IMR-90 (cell line): ENCODE measurements around the gene CACNB3. TPM values are rescaled to one million over a fixed set of nuclear protein-coding genes. Genes with fewer than 3 reads are reported as not detected.
A peak's percentile ranks its signal among the peaks of the same experiment; 100 is the strongest.

Experiments
- ATAC-seq: fragments of 200-7000 bp; cut with Tn5 transposase; 2 replicates; pipeline ENCODE4 v1.9.1; 2020; ENCODE audit warnings: low read depth, mild to moderate bottlenecking, moderate library complexity
- BruUV-seq: library from RNA; stranded (reverse); fragments of 400-500 nt; replicated peaks from 2 replicates; lab custom pipeline; 2021; lab: Mats Ljungman, UMichigan
- CTCF ChIA-PET: fragments of 300-600 bp; formaldehyde crosslinking; extraction: SDS; loops from one replicate; lab custom pipeline; 2021; ENCODE audit warnings: antibody characterized with exemption; lab: Yijun Ruan, JAX
- POLR2A ChIA-PET: fragments of 300-600 bp; sonication (Branson Sonifier 250); formaldehyde crosslinking; loops from one replicate; lab custom pipeline; 2022; ENCODE audit warnings: antibody characterized with exemption; ENCODE audit not compliant: unreplicated experiment; lab: Charles Lee
- DNase-seq: peaks from one replicate; pipeline ENCODE4 v3.0.0; 2013
- H2AFZ ChIP-seq: replicated peaks from 2 replicates; pipeline ENCODE3; 2013; ENCODE audit warnings: low read length, mild to moderate bottlenecking; ENCODE audit not compliant: poor library complexity
- H2AK5ac ChIP-seq: 2 replicates; pipeline ENCODE4 v1.6.1; 2013; ENCODE audit warnings: low read depth, low read length, inconsistent platforms
- H2AK9ac ChIP-seq: replicated peaks from 2 replicates; pipeline ENCODE3; 2013; ENCODE audit warnings: mild to moderate bottlenecking, low read depth, low read length, moderate library complexity; ENCODE audit not compliant: poor library complexity
- H2BK120ac ChIP-seq: 2 replicates; pipeline ENCODE4 v1.6.1; 2013; ENCODE audit warnings: low read depth, low read length, inconsistent platforms
- H2BK15ac ChIP-seq: 3 replicates; pipeline ENCODE4 v1.6.1; 2013; ENCODE audit warnings: low read depth, low read length, inconsistent platforms
- H2BK20ac ChIP-seq: 2 replicates; pipeline ENCODE4 v1.6.1; 2013; ENCODE audit warnings: low read depth, mild to moderate bottlenecking, inconsistent platforms, low read length, moderate library complexity
- H2BK5ac ChIP-seq: 2 replicates; pipeline ENCODE4 v1.6.1; 2013; ENCODE audit warnings: mild to moderate bottlenecking, low read depth, low read length, inconsistent platforms; ENCODE audit not compliant: poor library complexity, severe bottlenecking
- H3K14ac ChIP-seq: replicated peaks from 2 replicates; pipeline ENCODE4 v1.6.1; 2013; ENCODE audit warnings: low read depth, low read length, inconsistent platforms
- H3K18ac ChIP-seq: 2 replicates; pipeline ENCODE4 v1.6.1; 2013; ENCODE audit warnings: low read depth, low read length, control low read depth
- H3K23ac ChIP-seq: 2 replicates; pipeline ENCODE4 v1.6.1; 2013; ENCODE audit warnings: low read depth, low read length, inconsistent platforms
- H3K27ac ChIP-seq: 2 replicates; pipeline ENCODE4 v1.5.1; 2013; ENCODE audit warnings: mild to moderate bottlenecking, control low read depth, low read length; ENCODE audit not compliant: insufficient read depth
- H3K27me3 ChIP-seq: 2 replicates; pipeline ENCODE4 v1.6.1; 2013; ENCODE audit warnings: low read length; ENCODE audit not compliant: control insufficient read depth, insufficient read depth
- H3K36me3 ChIP-seq: 2 replicates; pipeline ENCODE4 v1.6.1; 2013; ENCODE audit warnings: low read length, mixed read lengths; ENCODE audit not compliant: control insufficient read depth, insufficient read depth
- H3K4ac ChIP-seq: 2 replicates; pipeline ENCODE4 v1.6.1; 2013; ENCODE audit warnings: low read depth, low read length, inconsistent platforms
- H3K4me1 ChIP-seq: 2 replicates; pipeline ENCODE4 v1.6.1; 2013; ENCODE audit warnings: low read length, mixed read lengths; ENCODE audit not compliant: control insufficient read depth, insufficient read depth
- H3K4me2 ChIP-seq: 2 replicates; pipeline ENCODE4 v1.6.1; 2013; ENCODE audit warnings: low read depth, mild to moderate bottlenecking, control low read depth, low read length, moderate library complexity
- H3K4me3 ChIP-seq: 2 replicates; pipeline ENCODE4 v1.5.1; 2013; ENCODE audit warnings: low read depth, mild to moderate bottlenecking, control low read depth, low read length, moderate library complexity; ENCODE audit not compliant: insufficient read depth
- H3K56ac ChIP-seq: 2 replicates; pipeline ENCODE4 v1.6.1; 2013; ENCODE audit warnings: low read length, inconsistent platforms; ENCODE audit not compliant: insufficient read depth; ENCODE audit errors: extremely low read depth
- H3K79me1 ChIP-seq, 2 experiments: 2 replicates each; pipeline ENCODE4 v1.6.1; 2013; ENCODE audit warnings: low read length in 2 of 2, inconsistent platforms in 1 of 2, low read depth in 1 of 2
- H3K9ac ChIP-seq: 2 replicates; pipeline ENCODE4 v1.6.1; 2013; ENCODE audit warnings: low read depth, low read length, control low read depth
- H3K9me1 ChIP-seq: 2 replicates; pipeline ENCODE4 v1.6.1; 2013; ENCODE audit warnings: low read length, inconsistent platforms; ENCODE audit not compliant: insufficient read depth
- H3K9me3 ChIP-seq: 2 replicates; pipeline ENCODE4 v1.6.1; 2013; ENCODE audit warnings: low read length; ENCODE audit not compliant: control insufficient read depth, insufficient read depth
- H4K20me1 ChIP-seq: 2 replicates; pipeline ENCODE4 v1.6.1; 2013; ENCODE audit warnings: low read length, inconsistent platforms; ENCODE audit not compliant: insufficient read depth
- H4K5ac ChIP-seq: 2 replicates; pipeline ENCODE4 v1.6.1; 2013; ENCODE audit warnings: mild to moderate bottlenecking, low read depth, low read length, control low read depth
- H4K8ac ChIP-seq, 2 experiments: 2 replicates each; pipeline ENCODE4 v1.6.1; 2013; ENCODE audit warnings: low read depth in 2 of 2, low read length in 2 of 2, control low read depth in 1 of 2, inconsistent platforms in 1 of 2
- H4K91ac ChIP-seq: 2 replicates; pipeline ENCODE4 v1.6.1; 2013; ENCODE audit warnings: low read depth, low read length, inconsistent platforms; ENCODE audit not compliant: insufficient read depth
- CHD1 ChIP-seq: IDR thresholded peaks from 2 replicates; pipeline ENCODE4 v1.6.1; 2012; ENCODE audit warnings: low read depth, low read length, improper control_type of control experiment
- ELK1 ChIP-seq: fragments of 150-350 bp; IDR thresholded peaks from 2 replicates; pipeline ENCODE4 v1.6.1; 2016; ENCODE audit warnings: low read depth, mild to moderate bottlenecking, low read length, moderate library complexity, borderline replicate concordance
- MXI1 ChIP-seq: IDR thresholded peaks from 2 replicates; pipeline ENCODE4 v1.6.1; 2012; ENCODE audit warnings: low read depth, mild to moderate bottlenecking, low read length, moderate library complexity, borderline replicate concordance
- NFE2L2 ChIP-seq: fragments of 150-350 bp; IDR thresholded peaks from 2 replicates; pipeline ENCODE4 v1.6.1; 2016; ENCODE audit warnings: low read depth, mild to moderate bottlenecking, low read length
- RCOR1 ChIP-seq: IDR thresholded peaks from 2 replicates; pipeline ENCODE4 v1.6.1; 2012; ENCODE audit warnings: mild to moderate bottlenecking, low read length, improper control_type of control experiment; ENCODE audit not compliant: insufficient replicate concordance
- RFX5 ChIP-seq: IDR thresholded peaks from 2 replicates; pipeline ENCODE4 v1.8.0; 2012; ENCODE audit warnings: low read depth, mild to moderate bottlenecking, low read length, moderate library complexity
- SMC3 ChIP-seq: fragments of 150-350 bp; IDR thresholded peaks from 2 replicates; pipeline ENCODE4 v1.6.1; 2016; ENCODE audit warnings: low read depth, mild to moderate bottlenecking, antibody characterized with exemption, low read length, moderate library complexity
- WGBS, 2 experiments: methylation state at CpG; one replicate each; pipeline versions ENCODE4 v1.1.5 to v1.1.7; 2013; ENCODE audit warnings: missing lambda C conversion rate in 2 of 2; ENCODE audit not compliant: insufficient read length in 1 of 2; ENCODE audit errors: extremely low coverage in 2 of 2; 5-methylcytosine and 5-hydroxymethylcytosine counted together
- dilution Hi-C: fragments of 300-500 bp; cut with HindIII; formaldehyde crosslinking; loops from one replicate; pipeline ENCODE4 v1.14.3; 2018; ENCODE audit warnings: low sequenced_read_pairs; ENCODE audit not compliant: unreplicated experiment
- in situ Hi-C: fragments of 300-500 bp; cut with MboI; formaldehyde crosslinking; loops from 3 replicates; pipeline ENCODE4 v1.14.3; 2019; ENCODE audit warnings: low sequenced_read_pairs, inconsistent platforms, mixed read lengths
- intact Hi-C: fragments of 100-400 bp; cut with micrococcal nuclease; formaldehyde crosslinking; loops from 2 replicates; pipeline ENCODE4 v1.10.0; 2022
- polyA plus RNA-seq, 3 experiments: library from polyadenylated mRNA; depleted of rRNA; stranded (reverse); fragments of >200 nt; gene quantifications; 2 replicates each; pipeline ENCODE4 v1.2.3, GENCODE V29; 2012; ENCODE audit warnings: low replicate concordance in 1 of 3
- total RNA-seq: library from RNA; depleted of rRNA; stranded (reverse); fragments of >200 nt; gene quantifications from 2 replicates; pipeline ENCODE4 v1.2.3, GENCODE V29; 2012
- TF ChIP-seq, protein P1 (sequence below): fragments of 150-350 bp; IDR thresholded peaks from 2 replicates; pipeline ENCODE4 v1.6.1; 2017; ENCODE audit warnings: mild to moderate bottlenecking, antibody characterized with exemption, low read length, low read depth

CACNB3 gene
- total and polyA plus RNA-seq, 2 of the 4 experiments (the other 2 are of a cell fraction) = 18.1 to 45.1 TPM

DNA sequence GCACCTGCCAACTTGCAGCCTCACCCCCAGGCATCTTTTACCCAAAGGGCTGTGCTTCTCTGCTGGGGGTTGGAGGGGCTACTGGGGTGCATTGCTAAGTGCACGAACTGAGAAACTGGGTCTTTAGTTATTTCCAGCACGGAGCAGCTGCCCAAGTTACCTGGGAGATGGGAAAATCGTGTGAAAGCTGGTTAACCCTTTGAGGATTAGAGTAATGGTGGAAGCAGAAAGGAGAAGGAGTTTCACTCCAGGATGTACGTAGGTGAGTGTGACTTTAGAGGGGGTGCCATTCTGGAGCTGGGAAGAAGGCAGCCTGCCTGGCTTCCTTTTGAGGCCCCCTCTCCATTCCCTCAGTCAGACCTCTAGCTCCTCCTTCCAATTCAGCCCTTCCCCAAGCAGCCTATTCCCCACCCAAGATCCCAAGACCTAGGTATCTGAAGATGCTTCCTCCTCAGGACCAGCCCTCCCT lies 28.4 kb upstream of the CACNB3 start:
- CTCF ChIA-PET = interaction anchor here (1.2 kb wide), 1 partner anchor 25 kb away, joined by 4 read pairs; no protein-coding TSS in a partner anchor
- TF ChIP-seq, protein P1, sequence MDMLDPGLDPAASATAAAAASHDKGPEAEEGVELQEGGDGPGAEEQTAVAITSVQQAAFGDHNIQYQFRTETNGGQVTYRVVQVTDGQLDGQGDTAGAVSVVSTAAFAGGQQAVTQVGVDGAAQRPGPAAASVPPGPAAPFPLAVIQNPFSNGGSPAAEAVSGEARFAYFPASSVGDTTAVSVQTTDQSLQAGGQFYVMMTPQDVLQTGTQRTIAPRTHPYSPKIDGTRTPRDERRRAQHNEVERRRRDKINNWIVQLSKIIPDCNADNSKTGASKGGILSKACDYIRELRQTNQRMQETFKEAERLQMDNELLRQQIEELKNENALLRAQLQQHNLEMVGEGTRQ = no peak
- no peak for TF ChIP-seq CHD1
- no peak for TF ChIP-seq RFX5
- no peak for TF ChIP-seq RCOR1
- no peak for TF ChIP-seq ELK1
- no peak for TF ChIP-seq MXI1
- no peak for TF ChIP-seq NFE2L2
- TF ChIP-seq SMC3 = no peak
- Histone ChIP-seq H2BK15ac (no peak overlapping the region), H3K79me1 (peaks cover 22 to 36% of the 10 kb centered on the region in 2 experiments), H3K27me3 (no peaks in the 10 kb centered on the region), H3K9ac (0 out of 2 replicates have a peak overlapping the region, but pooled peaks have one; percentile 14), H4K91ac (no peak overlapping the region), H3K9me3 (no peaks in the 10 kb centered on the region), H4K5ac (0 out of 2 replicates have a peak overlapping the region, but pooled peaks have one; percentile 53), H2AK5ac (peak overlapping the region; percentile 51; the same call in 1 of the 2 replicates), H3K4me1 (peaks cover 11% of the 10 kb centered on the region), H3K18ac (no peak overlapping the region), H3K23ac (peak overlapping the region; percentile 60), H4K20me1 (peaks cover 23% of the 10 kb centered on the region), H2AK9ac (peak overlapping the region; percentile 57), H3K14ac (no peak overlapping the region), H2BK20ac (no peak overlapping the region), H3K4me2 (no peak overlapping the region; the same call in 1 of the 2 replicates), H2AFZ (peak overlapping the region; percentile 90), H3K9me1 (peaks cover 23% of the 10 kb centered on the region), H2BK5ac (no peak overlapping the region), H4K8ac (peak overlapping the region; percentile 28 to 99), H3K4ac (no peak overlapping the region; the same call in 1 of the 2 replicates), H3K56ac (no peak overlapping the region), H3K36me3 (no peaks in the 10 kb centered on the region), H3K4me3 (no peak overlapping the region), H3K27ac (no peak overlapping the region), H2BK120ac (no peak overlapping the region)
- intact Hi-C loops = loop anchor here (2.0 kb wide), 1 partner anchor 21 kb away; no protein-coding TSS in a partner anchor
- DNase-seq = no peak
- POLR2A ChIA-PET = interaction anchor here (0.6 kb wide), 1 partner anchor 1258 kb away, joined by 5 read pairs; no protein-coding TSS in a partner anchor
- in situ Hi-C loops = loop anchor here (25.0 kb wide), 1 partner anchor 253 kb away; the partner anchor contains the start of gene OR8S1
- no TSS peak for BruUV-seq
- no peak for ATAC-seq
- WGBS, 2 experiments = 5% methylated on average over 2 of the region's 4 CpGs; no CpG with 5 or more reads in 1 of the 2 experiments
- dilution Hi-C loops = no loop called here
